DOHH2 (cell line): Measurements from ENCODE around the gene EFNA3.

Experiments used
- EZH2phosphoT487 ChIP-seq: fragments of 200-600 bp; sonication (generic); IDR thresholded peaks from 2 replicates; pipeline ENCODE4 v1.6.1; 2017; ENCODE audit warnings: borderline replicate concordance, mild to moderate bottlenecking, antibody characterized with exemption, low read length, moderate library complexity, mixed read lengths
- TF ChIP-seq, protein P1 (sequence below): fragments of 200-600 bp; sonication (generic); IDR thresholded peaks from one replicate; pipeline ENCODE4 v1.5.1; 2014; ENCODE audit warnings: antibody characterized with exemption, mild to moderate bottlenecking, low read depth, low read length; ENCODE audit not compliant: poor library complexity, severe bottlenecking

DNA sequence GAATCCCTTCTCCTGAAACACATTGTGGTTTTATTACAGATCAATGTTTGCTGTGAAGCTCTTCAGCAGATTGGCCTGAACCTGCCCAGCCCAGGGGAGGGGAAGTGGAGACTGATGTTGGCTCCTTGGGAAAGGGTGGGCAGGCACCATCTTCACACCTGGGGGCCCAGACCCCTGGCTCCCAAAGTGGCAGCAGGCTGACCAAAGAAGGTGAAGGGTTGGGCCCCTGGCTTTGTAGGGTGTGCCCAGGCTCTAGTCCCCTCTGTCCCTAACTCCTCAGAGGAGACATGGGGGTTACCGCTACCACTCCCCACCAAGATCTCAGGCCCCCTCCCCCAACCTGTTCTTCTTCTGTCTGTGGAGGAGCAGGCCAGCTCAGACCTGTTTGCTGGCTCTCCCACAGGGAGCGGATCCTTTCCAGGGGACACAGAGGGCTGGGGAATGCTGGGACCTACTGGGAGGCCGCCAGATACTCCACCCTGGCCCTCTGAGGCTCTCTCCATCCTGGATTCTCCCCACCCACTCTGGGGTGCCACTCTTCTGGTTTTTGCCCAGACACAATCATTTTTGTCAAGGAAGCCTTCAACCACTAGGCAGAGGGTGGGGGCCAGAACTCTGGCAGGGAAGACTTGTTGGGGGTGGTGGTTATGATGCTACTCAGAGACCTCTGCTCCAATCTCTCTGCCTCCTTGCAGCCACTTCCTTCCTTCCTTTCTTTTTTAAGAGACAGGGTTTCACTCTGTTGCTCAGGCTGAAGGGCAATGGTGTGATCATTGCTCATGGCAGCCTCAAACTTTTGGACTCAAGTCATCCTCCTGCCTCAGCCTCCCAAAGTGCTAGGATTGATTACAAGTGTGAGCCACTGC lies 5.0 kb upstream of the EFNA3 start:
- no peak for TF ChIP-seq EZH2phosphoT487
- TF ChIP-seq, protein P1, sequence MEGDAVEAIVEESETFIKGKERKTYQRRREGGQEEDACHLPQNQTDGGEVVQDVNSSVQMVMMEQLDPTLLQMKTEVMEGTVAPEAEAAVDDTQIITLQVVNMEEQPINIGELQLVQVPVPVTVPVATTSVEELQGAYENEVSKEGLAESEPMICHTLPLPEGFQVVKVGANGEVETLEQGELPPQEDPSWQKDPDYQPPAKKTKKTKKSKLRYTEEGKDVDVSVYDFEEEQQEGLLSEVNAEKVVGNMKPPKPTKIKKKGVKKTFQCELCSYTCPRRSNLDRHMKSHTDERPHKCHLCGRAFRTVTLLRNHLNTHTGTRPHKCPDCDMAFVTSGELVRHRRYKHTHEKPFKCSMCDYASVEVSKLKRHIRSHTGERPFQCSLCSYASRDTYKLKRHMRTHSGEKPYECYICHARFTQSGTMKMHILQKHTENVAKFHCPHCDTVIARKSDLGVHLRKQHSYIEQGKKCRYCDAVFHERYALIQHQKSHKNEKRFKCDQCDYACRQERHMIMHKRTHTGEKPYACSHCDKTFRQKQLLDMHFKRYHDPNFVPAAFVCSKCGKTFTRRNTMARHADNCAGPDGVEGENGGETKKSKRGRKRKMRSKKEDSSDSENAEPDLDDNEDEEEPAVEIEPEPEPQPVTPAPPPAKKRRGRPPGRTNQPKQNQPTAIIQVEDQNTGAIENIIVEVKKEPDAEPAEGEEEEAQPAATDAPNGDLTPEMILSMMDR, result no peak
